Measurements from ENCODE around the gene CATSPER3. TPM values are rescaled to one million over a fixed set of nuclear protein-coding genes. Genes with fewer than 3 reads are reported as not detected.
A peak's percentile ranks its signal among the peaks of the same experiment; 100 is the strongest.

Gene CATSPER3
- total and polyA plus RNA-seq, 2 donors from 2014 or later: 1.4 TPM

GRCh38 chr5:135020111-135020895, 52.6 kb downstream of the CATSPER3 start:
- H3K36me3 ChIP-seq (ENCODE audit: control insufficient read depth in 2 of 3, insufficient read depth in 3 of 3, low read length in 3 of 3): no peaks in the 10 kb centered on the region
- no peak overlapping the region for H3K27ac ChIP-seq (ENCODE audit: low read depth in 2 of 2, low read length in 2 of 2)
- no peak overlapping the region for H3K9ac ChIP-seq (ENCODE audit: low read length in 3 of 3)
- H3K27me3 ChIP-seq (ENCODE audit: control insufficient read depth, insufficient read depth, low read length): peaks cover under 1% of the 10 kb centered on the region
- no peaks in the 10 kb centered on the region for H3K4me1 ChIP-seq (ENCODE audit: control insufficient read depth in 2 of 3, insufficient read depth in 2 of 3, low read depth in 1 of 3, low read length in 3 of 3)
- DNase-seq (peak in 1 of 5 donors; percentile 25), FAIRE-seq (no peak)
- intact Hi-C loops (cut with DNase I): no loop called here
- no peak overlapping the region for H3K4me3 ChIP-seq (ENCODE audit: low read length in 3 of 3)
- no peak for TF ChIP-seq CTCF (IDR thresholded peaks at IDR 0.05; ENCODE audit: borderline replicate concordance, extremely low read depth, insufficient read depth)
- H3K9me3 ChIP-seq (ENCODE audit: control insufficient read depth in 2 of 3, insufficient read depth in 1 of 3, low read length in 3 of 3): no peaks in the 10 kb centered on the region

- peaks cover 0 to 7% (median 0%) of the 10 kb centered on the region in 3 donors for H3K9me3 ChIP-seq (ENCODE audit: control insufficient read depth in 2 of 3, insufficient read depth in 1 of 3, low read length in 3 of 3)
- FAIRE-seq: no peak
- peaks cover 0 to 5% (median 4%) of the 10 kb centered on the region in 3 donors for H3K4me1 ChIP-seq (ENCODE audit: control insufficient read depth in 2 of 3, insufficient read depth in 2 of 3, low read depth in 1 of 3, low read length in 3 of 3)
- peak in 1 of 5 donors; percentile 47 for DNase-seq
- H3K27ac ChIP-seq (ENCODE audit: low read depth in 2 of 2, low read length in 2 of 2): no peak overlapping the region
- no peak overlapping the region for H3K9ac ChIP-seq (ENCODE audit: low read length in 3 of 3)
- H3K4me3 ChIP-seq (ENCODE audit: low read length in 3 of 3): no peak overlapping the region
- H3K27me3 ChIP-seq (ENCODE audit: control insufficient read depth, insufficient read depth, low read length): peaks cover 34% of the 10 kb centered on the region
- no peak for TF ChIP-seq CTCF (IDR thresholded peaks at IDR 0.05; ENCODE audit: borderline replicate concordance, extremely low read depth, insufficient read depth)
- no peaks in the 10 kb centered on the region for H3K36me3 ChIP-seq (ENCODE audit: control insufficient read depth in 2 of 3, insufficient read depth in 3 of 3, low read length in 3 of 3)
- intact Hi-C loops (cut with DNase I): no loop called here
These were observed 57.4 kb downstream of the CATSPER3 start for GRCh38 chr5:135024956-135025729.

GRCh38 chr5:135025730-135026644, 58.3 kb downstream of the CATSPER3 start:
- H3K36me3 ChIP-seq (ENCODE audit: control insufficient read depth in 2 of 3, insufficient read depth in 3 of 3, low read length in 3 of 3): no peaks in the 10 kb centered on the region
- H3K9ac ChIP-seq (ENCODE audit: low read length in 3 of 3): no peak overlapping the region
- TF ChIP-seq CTCF (IDR thresholded peaks at IDR 0.05; ENCODE audit: borderline replicate concordance, extremely low read depth, insufficient read depth): no peak
- peaks cover 43% of the 10 kb centered on the region for H3K27me3 ChIP-seq (ENCODE audit: control insufficient read depth, insufficient read depth, low read length)
- H3K9me3 ChIP-seq (ENCODE audit: control insufficient read depth in 2 of 3, insufficient read depth in 1 of 3, low read length in 3 of 3): peaks cover 0 to 7% (median 0%) of the 10 kb centered on the region in 3 donors
- FAIRE-seq (no peak), DNase-seq (peak in 4 of 5 donors; percentile 18 to 45 (median 31))
- H3K4me1 ChIP-seq (ENCODE audit: control insufficient read depth in 2 of 3, insufficient read depth in 2 of 3, low read depth in 1 of 3, low read length in 3 of 3): peaks cover 0 to 11% (median 7%) of the 10 kb centered on the region in 3 donors
- intact Hi-C loops (cut with DNase I): no loop called here
- H3K27ac ChIP-seq (ENCODE audit: low read depth in 2 of 2, low read length in 2 of 2): no peak overlapping the region
- no peak overlapping the region for H3K4me3 ChIP-seq (ENCODE audit: low read length in 3 of 3)
